Measurements from ENCODE around the gene ETFA.

- TF ChIP-seq EZH2 (IDR thresholded peaks at IDR 0.05; ENCODE audit: low read depth, low read length, severe bottlenecking), result no peak
- TF ChIP-seq CHD1 (IDR thresholded peaks at IDR 0.05; ENCODE audit: low read depth, low read length), result no peak
- no peak for TF ChIP-seq CTCF (IDR thresholded peaks at IDR 0.05; ENCODE audit: control extremely low read depth in 1 of 3, insufficient read depth in 1 of 3, low read depth in 1 of 3, low read length in 3 of 3)
- no peak for TF ChIP-seq BRCA1 (IDR thresholded peaks at IDR 0.05; ENCODE audit: low read depth, low read length)
- TF ChIP-seq SIN3A (conservative IDR thresholded peaks at IDR 0.05 in 1 of 2, IDR thresholded peaks at IDR 0.05 in 1 of 2; ENCODE audit: low read depth in 1 of 2, low read length in 2 of 2), result no peak
- no peak for TF ChIP-seq RBBP5 (IDR thresholded peaks at IDR 0.05; ENCODE audit: borderline replicate concordance, low read depth, low read length)
Observed at GRCh38 chr15:76200641-76201105, 110.6 kb downstream of the ETFA start.

Measured in H1 (cell line).